GM18505 (cell line): ENCODE data around the gene FMN1.

Experiments
- ATAC-seq: cut with Tn5 transposase; IDR thresholded peaks from one replicate; pipeline ENCODE4 v1.9.1; 2021; ENCODE audit not compliant: unreplicated experiment
- POLR2A ChIP-seq: IDR thresholded peaks from 4 replicates; pipeline ENCODE4 v1.6.1; 2011; ENCODE audit warnings: borderline replicate concordance; ENCODE audit not compliant: insufficient read depth, insufficient read length; ENCODE audit errors: extremely low read depth

FMN1 gene

GRCh38 chr15:32998979-32999672 is 195.4 kb downstream of the FMN1 start:
- TF ChIP-seq POLR2A = no peak
- ATAC-seq = no peak

DNA sequence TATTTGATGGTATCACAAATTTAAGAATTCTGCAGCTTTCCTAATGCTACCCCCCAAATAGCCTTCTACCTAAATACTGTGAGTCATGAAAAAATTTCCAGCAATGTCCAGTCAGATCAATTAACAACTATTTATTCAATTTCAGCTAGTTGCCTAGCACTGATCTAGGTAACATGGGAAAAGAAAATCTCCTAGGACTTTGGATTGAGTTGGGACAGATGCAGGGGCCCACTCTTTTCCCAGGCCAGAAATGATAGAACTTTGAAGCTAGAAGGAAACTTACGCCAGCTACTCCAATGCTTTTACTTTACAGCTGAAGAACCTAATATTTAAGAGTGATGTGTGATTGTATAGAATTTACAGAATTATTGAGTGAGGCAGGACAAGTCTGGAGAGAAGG is 196.3 kb downstream of the FMN1 start:
- no peak for ATAC-seq
- TF ChIP-seq POLR2A = no peak

DNA sequence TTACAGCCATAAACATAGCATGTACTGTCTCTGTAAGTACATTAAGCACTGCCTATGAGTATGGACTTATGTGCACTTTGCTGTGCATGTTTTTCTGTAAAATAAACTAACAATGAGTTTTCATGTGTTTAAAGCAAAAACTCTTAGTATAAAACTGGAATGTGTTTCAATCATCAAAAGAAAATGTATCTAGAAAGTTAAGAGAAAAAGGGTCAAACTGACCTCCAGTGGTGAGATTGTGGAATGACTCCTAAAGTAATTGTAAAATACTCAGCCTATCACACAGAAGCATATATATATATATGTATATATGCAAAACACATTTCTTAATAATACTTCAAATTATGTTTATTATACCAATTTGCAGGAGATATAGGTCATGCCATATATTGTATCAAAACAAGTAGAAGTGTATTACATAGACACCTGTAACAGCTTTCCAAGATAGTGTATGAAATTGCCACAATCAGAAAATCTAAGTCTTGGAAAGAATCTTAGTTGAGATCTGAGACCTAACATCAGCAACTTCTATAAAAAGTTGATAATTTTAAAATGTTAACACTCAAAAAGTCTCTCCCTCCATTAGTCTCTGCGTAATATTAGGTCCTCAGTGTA is 199.6 kb downstream of the FMN1 start:
- ATAC-seq = no peak
- no peak for TF ChIP-seq POLR2A

GRCh38 chr15:32993285-32993684 is 201.2 kb downstream of the FMN1 start:
- no peak for TF ChIP-seq POLR2A
- ATAC-seq = no peak

- no peak for TF ChIP-seq POLR2A
- ATAC-seq = no peak
These were observed 202.8 kb downstream of the FMN1 start for GRCh38 chr15:32991619-32992111.

GRCh38 chr15:32990071-32990470 is 204.4 kb downstream of the FMN1 start:
- TF ChIP-seq POLR2A = no peak
- no peak for ATAC-seq

- no peak for ATAC-seq
- no peak for TF ChIP-seq POLR2A
These were observed 207.4 kb downstream of the FMN1 start for GRCh38 chr15:32987067-32987466.

DNA sequence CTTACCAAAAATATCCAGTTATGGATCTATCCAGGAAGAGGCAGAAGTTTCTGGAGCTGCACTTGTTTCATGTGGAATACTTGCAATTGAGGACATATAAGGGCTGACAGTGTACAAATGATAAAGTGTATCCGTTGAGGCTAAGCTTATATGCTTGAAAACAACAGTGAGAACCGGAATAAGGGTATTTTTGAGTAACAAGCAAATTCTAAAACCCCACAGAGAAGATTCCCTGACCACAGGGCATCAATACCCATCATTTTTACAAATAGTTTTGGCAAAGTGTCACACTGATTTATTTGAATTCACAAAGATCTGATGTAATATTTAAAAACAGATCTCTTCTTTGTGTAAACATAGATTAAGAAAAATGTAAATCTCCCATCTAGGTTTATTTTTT is 208.4 kb downstream of the FMN1 start:
- no peak for ATAC-seq

DNA sequence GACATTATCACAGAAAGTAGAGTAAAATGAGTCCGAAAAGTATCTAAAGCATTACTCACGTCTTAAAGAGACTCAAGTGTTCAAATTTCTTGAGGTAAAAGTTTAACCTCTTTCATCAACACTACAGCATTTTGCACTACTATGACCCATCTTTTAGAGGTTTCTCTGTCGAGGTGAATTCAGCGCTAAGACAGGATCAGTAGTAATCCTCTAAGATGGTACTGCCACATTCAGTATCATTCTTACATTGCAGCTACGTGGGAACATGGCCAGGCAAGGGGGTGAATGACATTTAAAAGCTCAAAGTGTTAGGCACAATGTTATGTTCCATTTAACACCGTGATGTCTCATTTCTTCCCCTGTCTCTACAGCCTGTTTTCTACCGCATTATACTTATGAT is 210.8 kb downstream of the FMN1 start:
- TF ChIP-seq POLR2A = no peak
- no peak for ATAC-seq

More for the DNA sequence above, 208.4 kb downstream of the FMN1 start:
- TF ChIP-seq POLR2A = no peak

DNA sequence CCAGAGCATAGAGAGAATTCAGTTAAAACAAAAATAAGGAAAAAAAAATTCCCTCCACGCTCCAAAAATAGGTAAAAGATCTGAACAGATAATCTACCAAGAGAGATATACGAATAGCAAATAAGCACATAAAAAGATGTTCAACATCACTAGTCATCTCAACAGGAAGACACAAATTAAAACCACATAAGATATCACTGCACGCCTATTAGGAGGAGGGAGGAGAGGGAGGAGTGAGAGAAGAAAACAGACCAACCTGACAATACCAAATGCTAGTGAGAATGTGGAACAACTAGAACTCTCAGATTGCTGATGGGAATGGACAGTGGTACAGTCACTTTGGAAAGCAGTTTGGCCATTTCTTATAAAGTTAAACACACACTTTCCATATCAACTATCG is 212.5 kb downstream of the FMN1 start:
- ATAC-seq = no peak
- no peak for TF ChIP-seq POLR2A

DNA sequence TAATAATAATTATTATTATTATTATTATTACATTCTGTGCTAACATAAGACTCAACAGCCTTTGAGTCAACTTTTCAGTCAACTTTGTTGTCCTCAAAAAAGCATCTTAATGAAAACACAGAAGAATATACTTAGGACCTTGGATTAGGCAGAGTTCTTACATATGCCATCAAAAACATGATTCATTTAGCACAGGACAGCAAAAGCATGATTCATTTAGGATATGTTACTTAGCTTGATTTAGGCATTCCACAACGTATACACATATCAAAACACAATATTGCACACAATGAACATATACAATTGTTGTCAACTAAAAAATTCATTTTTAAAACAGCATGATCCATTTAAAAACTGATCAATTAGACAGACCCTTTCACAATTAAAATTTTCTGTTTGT is 213.0 kb downstream of the FMN1 start:
- no peak for ATAC-seq
- TF ChIP-seq POLR2A = no peak

- no peak for ATAC-seq
- TF ChIP-seq POLR2A = no peak
These were observed 214.8 kb downstream of the FMN1 start for GRCh38 chr15:32979710-32980109.

DNA sequence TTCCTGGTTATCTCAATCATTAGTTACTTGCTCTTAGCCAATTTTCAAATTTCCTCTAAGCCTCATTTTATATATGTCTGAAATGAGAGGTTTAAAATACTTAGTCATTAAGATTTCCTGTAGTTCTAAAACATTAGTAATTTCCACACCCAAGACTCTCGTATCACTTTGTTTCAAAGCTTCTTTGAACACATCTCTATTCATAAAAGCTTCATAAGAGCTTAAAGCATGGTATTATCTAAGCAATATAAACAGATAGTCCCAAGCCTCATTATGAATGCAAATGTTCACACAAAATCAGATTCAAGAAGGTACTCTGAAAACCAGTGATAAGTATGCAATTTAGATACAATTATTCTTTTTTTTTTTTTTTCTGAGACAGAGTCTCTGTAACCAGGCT is 217.0 kb downstream of the FMN1 start:
- no peak for TF ChIP-seq POLR2A

GRCh38 chr15:32974691-32975090 is 219.8 kb downstream of the FMN1 start:
- ATAC-seq = no peak
- TF ChIP-seq POLR2A = no peak

More for the DNA sequence above, 217.0 kb downstream of the FMN1 start:
- no peak for ATAC-seq
